Raji (cell line): ENCODE data around the gene MAU2.

ENCODE experiments used
- POLR2A ChIP-seq: IDR thresholded peaks from 2 replicates; pipeline ENCODE4 v1.6.1; 2011; ENCODE audit warnings: low read depth, low read length, control low read depth; ENCODE audit not compliant: insufficient read depth

The MAU2 gene

DNA sequence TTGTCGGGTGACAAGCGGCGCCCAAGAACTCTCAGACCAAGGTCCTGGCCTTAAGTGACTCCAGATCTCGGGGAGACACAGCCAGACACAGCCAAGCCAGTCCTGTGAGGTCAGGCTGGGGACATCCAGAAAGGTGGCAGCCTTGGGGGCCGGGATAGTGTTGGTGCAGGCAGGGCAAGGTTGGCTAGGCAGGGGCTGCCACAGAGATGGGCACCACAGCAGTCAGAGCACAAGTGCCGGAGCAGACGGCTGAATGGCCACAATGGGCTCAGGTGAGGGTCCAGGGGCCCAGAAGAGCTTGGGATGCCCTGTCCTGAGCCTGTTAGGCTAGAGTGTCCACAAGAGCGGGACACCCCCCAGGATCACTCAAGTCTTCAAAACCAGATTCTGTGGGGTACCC, 32.2 kb downstream of the MAU2 start:
- no peak for TF ChIP-seq POLR2A

- no peak for TF ChIP-seq POLR2A
These were observed 33.4 kb downstream of the MAU2 start for GRCh38 chr19:19354007-19354406.

- TF ChIP-seq POLR2A, result no peak
These were observed 34.3 kb downstream of the MAU2 start for GRCh38 chr19:19354932-19355331.

GRCh38 chr19:19355606-19356139, 35.0 kb downstream of the MAU2 start:
- no peak for TF ChIP-seq POLR2A

GRCh38 chr19:19356500-19356899, 35.9 kb downstream of the MAU2 start:
- TF ChIP-seq POLR2A, result no peak

DNA sequence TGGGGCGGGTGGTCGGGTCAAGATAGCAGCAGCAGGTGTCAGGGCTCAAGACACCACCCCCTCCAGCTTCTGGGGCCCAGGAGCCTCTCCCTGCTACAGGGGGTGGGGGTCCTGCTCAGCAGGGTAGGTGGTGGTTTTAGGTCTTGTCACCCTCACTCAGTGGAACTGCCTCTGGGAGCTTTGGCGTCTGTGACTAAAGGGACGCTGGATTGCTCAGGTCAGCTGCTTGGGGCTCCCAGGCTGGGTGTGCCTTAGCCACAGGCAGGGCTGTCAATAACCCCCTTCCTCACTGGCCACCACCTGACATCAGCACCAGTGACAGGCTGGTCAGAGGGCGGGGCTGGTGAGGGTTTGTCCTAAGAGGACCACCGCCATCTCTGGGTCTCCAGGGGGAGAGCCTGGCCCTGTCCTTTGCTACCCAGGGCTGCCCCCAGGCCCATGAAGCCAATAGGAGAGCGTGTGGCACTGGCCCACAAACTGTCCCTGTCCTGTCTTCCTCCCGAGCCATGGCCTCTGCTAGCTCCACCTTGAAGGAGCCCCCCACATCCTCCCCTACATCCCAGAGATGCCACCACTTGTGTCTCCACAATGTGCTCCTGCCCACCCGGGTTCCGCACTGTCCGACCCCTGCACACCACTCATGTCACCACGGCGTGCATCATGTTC, 36.4 kb downstream of the MAU2 start:
- TF ChIP-seq POLR2A, result no peak

DNA sequence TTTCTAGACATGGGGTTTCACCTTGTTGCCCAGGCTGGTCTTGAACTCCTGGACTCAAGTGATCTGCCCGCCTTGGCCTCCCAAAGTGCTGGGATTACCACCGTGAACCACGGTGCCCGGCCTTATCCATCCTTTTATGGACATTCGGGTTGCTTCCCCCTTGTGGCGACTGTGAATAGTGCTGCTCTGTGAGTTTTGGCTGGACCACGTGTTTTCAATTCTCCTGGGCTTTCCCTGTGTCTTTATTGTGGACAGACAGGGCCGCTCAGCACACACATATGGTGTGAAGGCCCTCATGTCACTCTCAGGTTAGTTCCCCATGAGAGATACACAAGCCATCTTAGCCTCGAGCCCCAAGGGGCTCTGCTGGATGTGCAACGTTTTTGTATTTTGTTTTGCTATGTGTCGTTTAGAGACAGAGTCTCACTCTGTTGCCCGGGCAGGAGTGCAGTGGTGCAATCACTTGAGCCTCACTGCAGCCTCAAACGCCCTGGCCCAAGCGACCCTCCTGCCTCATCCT, 40.5 kb downstream of the MAU2 start:
- no peak for TF ChIP-seq POLR2A

DNA sequence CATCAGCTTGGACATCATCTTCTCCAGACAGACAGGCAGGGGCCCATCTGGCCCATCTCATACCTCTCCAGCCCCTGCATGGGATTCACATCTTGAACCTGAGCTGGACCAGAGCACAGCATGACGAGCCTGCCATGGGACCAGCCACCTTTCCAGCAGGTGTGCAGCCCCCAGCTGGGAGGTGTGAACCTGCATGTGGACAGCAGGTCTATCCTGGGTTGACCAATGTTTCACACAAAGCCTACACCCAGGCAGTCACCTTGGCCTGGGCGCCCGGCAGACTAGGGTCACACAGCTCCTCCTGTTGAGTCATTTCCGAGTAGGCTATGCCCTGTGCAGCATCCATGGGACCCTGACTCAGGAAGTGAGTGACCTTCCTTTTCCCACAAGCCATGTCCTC, 41.4 kb downstream of the MAU2 start:
- TF ChIP-seq POLR2A, result no peak

GRCh38 chr19:19366434-19367396, 46.1 kb downstream of the MAU2 start:
- TF ChIP-seq POLR2A, result no peak

DNA sequence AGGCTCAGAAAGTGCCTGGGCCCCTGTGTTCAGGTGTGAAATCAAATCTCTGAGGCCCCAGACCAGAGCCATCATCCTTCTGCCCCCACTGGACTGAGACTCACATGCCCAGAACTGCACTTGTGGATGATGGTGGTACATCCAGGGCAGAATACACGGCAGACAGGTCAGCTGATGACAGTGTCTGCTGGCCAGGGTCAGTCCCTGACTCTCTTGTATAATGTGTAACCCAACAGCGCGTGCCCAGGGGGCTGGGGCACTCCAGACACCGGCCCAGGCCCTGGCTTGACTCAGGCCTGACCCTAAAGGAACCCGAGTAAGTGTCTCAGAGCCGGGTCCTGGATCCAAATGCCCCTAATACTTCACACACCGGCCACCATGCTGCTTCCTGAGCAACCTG, 47.5 kb downstream of the MAU2 start:
- TF ChIP-seq POLR2A, result no peak

- no peak for TF ChIP-seq POLR2A
These were observed 50.4 kb downstream of the MAU2 start for GRCh38 chr19:19371059-19371458.

DNA sequence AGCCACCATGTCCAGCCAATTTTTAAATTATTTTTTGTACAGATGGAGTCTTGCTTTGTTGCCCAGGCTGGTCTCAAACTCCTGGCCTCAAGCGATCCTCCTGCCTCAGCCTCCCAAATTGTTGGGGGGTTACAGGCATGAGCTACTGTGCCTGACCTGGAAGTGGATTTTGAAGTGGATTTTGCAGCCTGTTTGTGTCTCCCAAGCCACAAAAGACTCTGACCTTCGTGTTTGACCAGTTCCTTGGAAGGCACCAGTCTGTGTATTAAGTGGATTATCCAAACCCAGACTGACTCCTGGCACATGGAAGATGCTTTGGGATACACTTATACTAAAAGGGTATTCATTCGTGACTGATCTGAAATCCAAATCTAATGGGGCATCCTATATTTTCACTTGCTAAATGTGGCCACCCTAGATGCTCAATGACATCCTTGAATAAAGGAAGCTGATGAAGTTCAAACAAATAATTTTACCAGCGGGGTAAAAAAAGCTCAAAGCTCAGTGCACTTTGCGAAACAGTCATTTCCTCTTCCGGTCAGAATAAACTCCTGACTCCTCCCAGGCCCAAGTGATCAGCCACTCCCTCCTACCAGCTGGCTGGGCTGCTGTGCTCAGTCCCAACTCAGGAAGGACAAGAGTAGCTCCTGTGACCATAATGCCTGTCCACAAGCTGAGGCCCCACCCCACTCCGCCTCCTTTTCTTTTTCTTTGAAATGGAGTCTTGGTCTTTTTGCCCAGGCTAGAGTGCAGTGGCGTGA, 52.2 kb downstream of the MAU2 start:
- TF ChIP-seq POLR2A, result peak; percentile 43

DNA sequence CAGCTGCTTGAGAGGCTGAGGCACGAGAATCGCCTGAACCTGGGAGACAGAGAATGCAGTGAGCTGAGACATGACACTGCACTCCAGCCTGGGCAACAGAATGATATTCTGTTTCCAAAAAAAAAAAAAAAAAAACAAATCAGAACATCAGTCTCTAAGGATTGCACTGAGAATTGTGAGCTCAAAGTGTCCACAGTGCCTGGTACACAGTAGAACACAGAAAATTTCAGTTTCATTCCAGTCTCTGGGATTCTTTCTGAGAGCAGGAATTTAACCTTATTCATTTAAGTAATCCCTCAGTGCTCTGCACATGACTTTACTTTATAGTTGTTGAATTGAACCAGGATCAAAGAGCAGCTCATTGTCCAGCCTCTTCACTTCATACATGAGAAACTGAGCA, 58.9 kb downstream of the MAU2 start:
- no peak for TF ChIP-seq POLR2A

DNA sequence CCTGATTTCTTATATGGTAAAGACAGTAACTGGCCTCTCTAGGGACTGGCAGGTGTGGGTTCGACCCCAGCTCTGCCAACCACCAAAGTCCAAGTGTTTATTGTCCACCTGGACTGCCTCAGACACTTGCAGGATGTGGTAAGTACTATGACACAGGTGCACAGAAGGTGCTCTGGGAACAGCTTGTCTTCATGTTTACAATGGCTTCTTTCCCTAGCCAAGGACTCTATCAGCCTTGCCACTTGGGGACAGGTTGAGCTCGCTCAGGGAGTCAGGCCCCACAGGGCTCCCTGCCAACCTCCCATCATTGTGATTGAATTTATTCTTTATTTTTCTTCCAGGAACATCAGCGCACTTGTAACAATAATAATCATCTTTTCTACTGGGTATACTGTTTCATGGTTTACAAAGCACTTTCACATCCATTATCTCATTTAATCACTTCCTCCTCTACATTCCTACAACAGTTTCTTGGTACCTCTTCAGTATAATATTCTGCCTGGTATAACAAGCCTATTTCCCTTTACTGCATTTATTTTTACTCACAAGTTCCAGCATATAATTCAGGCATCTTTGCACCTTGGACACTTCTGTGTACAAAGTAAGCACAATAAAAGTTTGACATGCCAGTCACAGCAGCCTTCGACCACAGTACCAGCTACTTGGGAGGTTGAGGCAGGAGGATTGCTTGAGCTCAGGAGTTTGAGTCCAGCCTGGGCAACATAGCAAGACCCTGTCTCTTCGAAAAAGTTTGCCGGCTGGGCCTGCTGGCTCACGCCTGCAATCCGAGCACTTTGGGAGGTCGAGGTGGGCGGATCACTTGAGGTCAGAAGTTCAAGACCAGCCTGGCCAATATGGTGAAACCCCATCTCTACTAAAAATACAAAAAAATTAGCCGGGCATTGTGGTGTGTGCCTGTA, 60.6 kb downstream of the MAU2 start:
- TF ChIP-seq POLR2A, result no peak
